NCI-H2196 treated with DMSO at 0.1 percent for 48 hours (cell line): ENCODE data around the gene DPP6.

Source experiments
- DNase-seq: peaks from one replicate; lab custom pipeline; 2025; ENCODE audit not compliant: unreplicated experiment; lab: John Stamatoyannopoulos, UW

The DPP6 gene

DNA sequence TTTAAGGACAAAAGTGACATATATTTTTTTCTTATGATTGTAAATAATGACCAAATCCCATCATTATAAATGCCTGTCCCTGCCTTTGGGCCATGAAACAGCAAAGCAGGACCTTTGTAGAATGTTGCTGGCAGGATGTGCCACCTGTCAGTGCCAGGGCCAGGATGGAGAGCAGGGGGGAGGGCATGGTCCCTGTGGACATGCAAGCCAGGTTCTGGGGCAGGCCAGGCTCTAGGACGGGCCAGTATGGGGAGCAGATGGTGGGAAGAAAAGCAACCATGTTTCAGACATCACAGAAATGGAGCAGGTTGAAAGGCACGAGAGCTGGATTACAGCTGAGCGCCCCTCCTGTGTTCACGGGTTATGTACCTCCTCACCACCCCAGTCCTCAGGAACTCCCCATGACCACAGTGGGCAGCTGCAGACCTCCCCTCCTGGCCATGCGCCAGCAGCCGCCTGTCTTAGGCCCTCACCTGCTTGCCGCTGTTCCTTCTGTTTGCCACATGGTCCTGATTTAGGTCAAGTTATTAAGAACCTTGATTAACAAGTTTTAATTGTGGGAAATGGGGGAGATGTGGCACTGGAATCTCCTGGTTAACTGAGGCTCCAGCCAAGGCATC is 740.3 kb downstream of the DPP6 start:
- DNase-seq = no peak

DNA sequence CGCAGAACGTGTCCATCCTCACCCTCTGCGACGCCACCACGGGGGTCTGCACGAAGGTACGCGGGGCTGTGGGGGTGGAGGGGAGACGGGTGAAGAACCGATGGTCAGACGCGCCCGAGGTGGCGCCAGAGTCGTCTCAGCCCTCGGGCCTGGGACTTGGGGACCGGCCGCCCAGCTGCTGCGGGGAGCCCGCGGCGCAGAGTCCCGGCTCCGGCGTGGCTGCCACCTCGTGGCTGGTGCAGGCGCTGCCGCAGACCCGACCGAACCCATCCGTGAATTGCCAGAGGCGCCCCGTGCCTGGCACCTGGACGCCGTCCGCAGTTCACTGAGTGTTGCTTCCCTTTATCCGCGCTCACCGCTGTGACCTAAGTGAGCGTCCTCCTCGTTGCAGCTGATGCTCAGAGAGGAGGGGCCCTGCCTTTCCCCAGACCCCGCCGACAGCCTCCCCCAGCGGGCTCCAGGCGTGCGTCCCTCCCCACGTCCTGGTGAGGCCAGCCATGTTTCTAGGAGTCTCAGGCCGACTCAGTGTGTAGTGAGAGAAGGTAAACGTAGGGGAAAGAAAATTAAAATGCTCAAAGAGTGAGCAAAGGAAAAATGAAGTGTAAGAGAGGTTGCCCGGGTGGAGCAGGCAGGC is 742.1 kb downstream of the DPP6 start:
- DNase-seq = no peak

DNA sequence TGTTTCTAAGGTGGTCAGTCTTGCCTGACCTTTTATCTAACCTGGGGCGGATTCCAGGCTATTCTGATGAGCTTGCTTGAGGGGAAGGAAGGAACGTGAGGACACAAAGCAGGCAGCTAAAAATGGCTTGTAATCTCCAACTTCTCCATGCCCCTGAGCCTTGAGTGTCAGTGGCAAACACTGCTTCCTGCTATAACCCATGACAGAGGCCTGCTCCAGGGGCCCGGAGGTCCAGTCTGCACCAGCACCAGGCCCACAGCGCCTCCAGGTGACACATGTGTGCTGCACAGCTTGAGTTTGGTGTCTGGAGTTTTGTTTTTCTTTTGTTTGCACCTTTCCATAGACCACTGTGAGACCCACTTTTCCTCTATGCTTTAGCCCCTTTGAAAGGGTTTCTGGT is 742.8 kb downstream of the DPP6 start:
- no peak for DNase-seq

DNA sequence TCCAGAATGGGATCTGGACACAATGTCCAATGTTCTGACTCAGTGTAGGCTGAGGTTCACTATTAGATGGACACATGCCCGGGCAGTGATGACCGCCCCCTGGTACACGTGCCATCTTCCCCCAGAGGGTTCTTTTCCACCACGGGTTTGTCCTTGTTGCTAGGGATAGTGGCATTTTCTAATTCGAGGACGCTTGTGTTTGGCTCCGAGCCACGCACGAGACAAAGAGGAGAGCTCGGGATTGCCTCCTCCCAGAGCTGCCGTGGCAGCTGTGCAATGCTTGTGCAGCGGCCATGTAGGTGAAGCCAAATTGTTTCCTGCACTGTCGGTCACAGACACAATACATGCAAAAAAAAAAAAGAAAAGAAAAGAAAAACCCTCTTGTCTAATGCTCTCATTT is 743.2 kb downstream of the DPP6 start:
- DNase-seq = no peak

DNA sequence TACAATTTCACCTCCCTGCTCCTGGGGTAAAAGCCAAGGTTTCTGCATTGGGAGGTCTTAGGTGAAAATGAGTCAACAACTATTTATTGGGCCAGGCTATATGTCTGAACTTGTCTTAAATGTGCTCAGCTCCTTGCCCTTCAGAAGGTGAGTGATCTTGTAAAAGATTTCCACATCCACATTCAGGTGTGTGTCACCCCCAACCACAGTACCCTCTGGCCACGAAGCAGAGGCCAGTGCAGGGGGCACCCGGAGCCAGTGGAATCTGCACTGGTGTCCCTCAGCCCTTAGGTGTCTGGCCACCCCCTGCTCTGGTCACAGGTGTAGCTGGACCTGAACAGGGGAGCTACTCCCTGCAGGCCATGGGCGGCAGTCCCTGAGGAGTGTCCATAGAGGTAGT is 752.3 kb downstream of the DPP6 start:
- DNase-seq = no peak

DNA sequence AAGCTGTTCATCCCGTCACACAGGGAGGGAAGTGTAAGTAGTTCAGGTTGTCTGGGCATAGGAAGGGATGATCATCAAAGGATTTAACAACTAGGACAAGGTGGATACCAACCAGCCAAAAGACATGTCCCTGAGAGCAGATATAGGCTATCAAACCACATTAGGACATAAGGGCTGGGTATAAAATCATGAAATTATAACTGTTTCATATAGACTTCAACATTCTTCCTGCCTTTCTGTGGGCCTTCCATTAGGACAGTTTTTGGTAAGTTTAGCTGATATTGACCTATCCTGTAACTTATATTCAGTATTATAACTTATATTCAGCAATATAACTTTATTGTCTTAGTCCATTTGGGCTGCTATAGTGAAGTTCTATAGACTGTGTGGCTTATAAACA is 759.8 kb downstream of the DPP6 start:
- no peak for DNase-seq

DNA sequence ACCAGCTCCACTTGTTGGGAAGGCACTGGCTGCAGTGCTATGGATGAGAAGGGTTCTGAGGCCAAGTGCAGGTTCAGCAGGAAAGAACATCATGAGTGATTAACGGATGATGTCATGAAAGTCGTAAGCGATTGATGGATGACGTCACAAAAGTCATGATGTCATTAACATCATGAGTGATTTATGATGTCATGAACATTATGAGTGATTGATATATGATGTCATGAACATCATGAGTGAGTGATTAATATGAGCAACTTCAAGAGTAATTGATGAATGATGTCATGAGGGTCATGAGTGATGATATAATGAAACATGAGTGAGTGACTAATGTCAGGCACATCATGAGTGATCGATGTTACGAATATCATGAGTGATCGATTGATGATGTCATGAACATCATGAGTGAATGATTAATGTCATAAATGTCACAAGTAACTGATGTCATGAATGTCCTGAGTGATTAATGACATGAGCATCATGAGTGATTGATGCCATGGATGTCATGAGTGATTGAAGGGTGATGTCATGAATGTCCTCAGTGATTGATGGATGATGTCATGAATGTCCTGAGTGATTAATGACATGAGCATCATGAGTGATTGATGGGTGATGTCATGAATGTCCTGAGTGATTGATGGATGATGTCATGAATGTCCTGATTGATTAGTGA is 765.2 kb downstream of the DPP6 start:
- no peak for DNase-seq

DNA sequence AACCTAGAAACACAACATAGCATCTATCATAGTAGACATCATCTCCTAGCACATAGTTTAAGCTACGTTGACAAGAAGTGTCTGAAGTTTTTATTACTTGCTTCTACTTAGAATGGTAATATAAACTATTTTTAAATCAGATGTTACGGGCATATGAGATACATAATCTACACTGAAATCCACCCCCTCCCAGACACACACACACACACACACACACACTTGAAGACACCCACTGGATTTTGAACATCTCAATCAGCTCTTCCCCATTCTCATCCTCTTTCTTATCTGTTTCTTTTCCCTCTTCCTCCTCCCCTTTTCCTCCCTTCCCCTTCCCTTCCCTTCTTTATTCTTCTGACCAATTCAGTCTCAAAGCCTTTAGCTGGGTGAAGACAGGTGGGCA is 774.8 kb downstream of the DPP6 start:
- DNase-seq = no peak

DNA sequence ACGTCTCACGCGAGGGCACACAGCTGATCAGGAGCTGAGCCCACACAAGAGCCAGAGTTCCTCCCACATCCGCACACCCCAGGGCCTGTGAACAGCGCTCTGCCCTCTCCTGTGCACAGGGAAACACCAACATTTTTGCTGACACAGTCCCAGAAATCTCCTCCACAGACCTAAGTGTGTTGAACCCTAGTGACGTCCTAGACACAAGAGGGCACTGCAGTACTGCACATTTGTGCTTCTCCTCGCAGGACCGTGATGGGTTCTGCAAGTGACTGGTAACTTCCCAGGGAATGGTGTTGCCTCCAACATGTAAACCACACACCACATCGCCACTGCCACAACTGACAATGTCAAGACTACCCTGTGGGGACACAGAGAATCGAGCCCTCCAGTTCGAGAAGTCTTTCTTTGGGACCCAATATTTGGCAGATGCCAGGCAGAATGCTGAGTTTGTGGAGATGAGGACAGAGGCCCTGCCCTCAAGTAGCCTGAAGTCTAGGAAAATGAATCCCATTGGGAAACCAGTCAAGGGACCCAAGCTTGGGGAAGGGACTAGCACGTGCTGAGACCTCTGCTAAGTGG is 780.5 kb downstream of the DPP6 start:
- DNase-seq = no peak

DNA sequence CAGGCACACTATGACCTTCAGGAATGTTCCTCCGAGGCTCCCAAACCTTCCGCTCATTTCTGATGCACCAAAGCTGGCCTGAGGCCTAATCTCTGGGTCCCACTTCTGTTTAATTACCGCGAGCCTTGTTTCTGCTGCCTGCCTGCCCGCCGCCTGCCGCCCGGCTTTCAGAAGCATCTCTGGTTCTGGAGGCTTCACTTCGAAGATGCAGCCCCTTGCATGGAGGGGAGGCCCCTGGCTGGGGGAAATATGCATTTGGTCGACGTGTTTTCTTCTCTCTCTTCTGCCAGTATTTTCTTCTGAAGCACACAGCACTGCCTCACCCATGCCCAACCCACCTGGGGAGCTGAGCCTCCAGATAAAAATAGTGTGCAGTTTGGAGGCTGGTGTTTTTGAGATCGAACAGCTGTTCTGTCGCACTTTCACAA is 783.8 kb downstream of the DPP6 start:
- no peak for DNase-seq

DNA sequence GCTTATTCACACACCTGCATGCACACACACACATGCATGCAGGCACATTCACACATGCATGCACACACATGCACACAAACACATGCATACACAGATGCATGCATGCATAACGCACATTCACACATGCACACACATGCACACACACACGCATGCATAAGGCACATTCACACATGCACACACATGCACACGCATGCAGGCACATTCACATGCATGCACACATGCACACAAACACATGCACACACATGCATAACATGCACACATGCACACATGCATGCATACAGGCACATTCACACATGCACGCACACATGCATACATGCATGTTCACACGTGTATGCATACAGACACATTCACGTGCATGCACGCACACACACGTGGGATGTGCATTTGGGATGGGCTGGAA is 784.9 kb downstream of the DPP6 start:
- no peak for DNase-seq

DNA sequence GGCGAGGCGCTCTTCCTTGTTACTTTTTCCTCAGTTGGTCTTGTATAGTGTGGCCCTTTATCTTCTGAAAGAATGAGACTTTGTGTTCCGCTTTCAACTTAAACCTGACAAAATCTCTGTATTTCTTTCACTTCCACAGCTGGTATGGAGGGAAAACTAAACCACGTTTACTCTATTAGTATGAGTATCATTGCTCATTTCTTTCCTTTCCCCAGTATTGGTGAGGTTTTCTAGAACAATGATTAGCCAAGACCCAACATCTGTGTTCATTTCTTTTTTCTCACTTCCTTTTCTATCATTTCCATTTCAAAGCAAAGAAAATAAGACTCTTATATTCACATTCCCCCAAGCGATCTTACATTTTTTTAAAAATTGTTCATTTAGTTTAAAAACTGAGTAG is 785.4 kb downstream of the DPP6 start:
- no peak for DNase-seq

DNA sequence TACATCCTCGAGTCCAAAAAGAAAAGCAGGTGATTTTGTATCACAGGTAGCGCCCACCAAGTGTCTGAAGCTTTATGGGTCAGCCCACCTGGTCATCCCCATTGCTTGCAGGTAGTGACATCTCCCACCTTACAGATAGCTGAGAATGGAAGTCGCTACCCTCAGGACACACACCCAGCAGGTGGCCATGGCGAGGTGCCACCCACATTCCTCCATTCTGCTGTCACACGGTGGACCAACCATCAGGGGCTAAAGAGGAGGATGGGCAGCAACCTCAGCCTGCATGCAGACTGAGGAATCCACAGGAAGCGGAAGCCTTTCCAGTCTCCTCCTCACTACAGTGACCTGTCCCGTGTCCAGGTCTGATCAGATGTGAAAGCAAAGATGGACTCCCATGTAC is 787.9 kb downstream of the DPP6 start:
- no peak for DNase-seq

DNA sequence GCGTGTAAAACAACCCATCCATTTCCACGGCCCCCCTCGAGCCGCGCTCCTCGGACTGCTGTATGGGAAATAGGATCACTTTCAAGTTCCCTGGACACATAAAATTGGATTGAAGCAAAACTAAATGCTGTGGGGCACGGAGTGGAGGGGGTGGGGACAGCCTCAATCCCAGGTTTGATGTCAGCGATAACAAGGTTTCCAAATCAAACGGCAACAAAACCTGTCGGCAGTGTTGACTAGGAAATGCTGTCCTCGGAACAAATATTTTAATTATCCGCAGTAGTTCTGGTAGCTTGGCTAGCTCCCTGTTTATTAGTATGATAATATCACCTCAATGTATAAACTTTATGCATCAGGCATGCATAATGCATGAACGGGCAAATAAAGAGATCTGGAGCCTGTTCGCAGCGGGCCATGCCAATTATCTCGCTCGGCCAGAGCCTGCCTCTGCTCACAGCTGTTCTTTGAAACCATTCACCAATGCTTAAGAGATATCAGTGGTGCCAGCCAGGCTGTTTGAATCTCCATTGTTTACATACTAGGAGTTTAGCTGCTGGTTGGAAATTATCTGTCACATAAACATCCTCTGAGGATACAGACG is 789.6 kb downstream of the DPP6 start:
- no peak for DNase-seq

DNA sequence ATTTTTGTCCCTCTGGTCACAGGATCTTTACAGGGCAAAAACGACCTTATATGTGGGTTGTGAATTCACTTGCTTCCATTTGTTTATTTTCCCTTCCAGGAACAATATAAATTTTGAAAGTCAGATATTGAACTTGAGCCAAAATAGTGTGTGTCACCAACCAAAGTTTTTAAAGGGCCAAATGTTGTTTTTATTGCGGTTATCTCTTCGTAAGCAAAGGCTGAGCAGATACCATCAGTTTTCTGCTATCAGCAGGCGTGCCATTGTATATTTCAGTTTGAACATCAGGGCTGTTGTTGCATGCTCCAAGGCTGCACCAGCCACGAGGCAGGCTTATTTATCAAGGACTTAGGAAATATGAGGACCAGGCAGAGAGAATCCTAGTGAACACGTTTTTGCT is 790.4 kb downstream of the DPP6 start:
- no peak for DNase-seq

DNA sequence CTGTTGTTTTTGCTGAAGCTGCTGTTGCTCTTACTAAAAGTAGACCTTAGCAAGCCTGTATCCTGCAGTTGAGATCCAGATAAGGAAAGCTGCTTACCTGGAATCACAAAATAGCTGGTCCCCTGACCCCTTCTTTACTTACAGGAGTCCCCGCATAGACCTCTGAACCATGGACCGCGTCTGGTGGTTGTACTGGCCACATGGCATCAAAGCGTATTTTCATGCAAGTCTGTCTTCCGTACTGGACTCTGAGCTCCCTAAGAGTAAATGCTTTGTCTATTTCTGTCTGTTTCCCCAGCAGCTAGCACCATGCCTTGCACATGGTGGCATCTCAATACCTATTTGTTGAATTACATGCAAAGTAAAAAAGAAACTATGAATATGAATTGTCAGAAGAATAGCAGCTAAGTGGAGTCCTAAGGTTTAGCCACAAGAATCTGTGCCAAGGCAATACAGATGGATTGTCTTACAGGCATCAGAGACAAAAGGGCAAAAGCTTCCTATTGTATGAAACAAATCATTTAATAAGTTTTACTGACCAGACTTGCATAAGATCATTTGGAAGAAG is 791.6 kb downstream of the DPP6 start:
- no peak for DNase-seq

DNA sequence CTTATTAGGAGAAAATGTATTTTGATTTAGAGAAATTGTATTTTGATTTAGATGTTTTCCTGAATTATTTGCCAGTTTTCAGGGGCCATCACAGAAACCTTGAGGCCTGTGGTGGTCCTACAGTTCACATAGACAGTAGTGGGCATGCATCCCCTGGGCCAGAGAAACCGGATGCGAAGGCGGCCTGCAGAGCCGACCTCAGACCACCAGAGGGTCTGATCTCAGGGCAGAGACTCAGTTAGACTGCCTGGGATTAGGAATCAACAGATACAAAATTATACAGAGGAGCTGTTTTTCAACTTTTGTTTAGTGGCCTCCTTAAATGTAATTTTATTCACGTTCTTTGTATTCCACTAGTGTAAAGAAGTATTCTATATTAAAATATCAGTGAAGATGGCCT is 792.3 kb downstream of the DPP6 start:
- DNase-seq = no peak

DNA sequence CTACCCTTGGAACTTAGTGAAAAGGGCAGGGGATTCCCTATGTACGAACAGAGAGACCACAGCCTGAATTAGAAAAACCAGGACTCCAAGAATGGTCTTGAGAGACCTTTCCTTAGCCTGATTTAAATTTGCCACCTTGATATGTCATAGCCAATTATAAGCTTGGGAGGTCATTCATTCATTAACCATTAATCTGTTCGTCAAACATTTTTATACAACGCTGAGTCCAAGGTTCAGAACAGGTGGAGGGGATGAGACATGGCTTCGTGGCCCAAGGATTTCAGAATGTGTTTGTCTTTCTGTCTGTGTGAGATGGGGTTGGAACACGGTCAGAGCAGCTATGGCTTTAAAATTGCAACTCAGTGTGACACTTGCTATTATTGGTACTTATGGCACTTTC is 792.8 kb downstream of the DPP6 start:
- DNase-seq = no peak

DNA sequence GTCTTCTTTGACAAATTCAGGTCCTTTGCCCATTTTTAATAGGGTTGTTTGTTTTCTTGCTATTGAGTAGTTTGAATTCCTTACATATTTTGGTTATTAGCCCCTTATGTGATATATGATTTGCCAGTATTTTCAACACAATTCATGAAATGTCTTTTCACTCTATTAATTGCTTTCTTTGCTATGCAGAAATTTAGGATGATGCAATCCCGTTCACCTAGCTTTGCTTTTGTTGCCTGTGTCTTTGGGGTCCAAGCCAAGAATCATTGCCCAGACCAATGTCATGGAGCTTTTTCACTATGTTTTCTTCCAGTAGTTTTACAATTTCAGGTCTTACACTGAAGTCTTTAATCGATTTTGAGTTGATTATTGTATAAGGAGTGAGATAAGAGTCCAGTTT is 796.3 kb downstream of the DPP6 start:
- DNase-seq = no peak

DNA sequence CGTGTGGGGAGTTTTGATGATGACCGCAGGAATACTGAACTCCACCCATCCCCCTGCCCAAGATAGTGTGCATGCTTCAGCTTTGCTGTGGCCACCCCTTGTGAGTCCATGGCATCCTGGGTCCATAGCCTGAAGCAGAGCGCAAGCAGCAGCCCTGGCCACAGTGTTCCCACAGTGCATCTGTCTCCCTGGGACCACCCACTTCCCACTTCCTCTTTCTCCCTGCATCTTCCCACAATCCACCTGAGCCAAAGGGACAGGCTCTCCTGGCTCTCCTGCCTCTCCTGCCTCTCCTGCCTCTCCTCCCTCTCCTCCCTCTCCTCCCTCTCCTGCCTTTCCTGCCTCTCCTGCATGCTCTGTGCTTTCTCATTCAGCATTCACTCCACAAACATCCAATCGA is 800.0 kb downstream of the DPP6 start:
- DNase-seq = no peak

DNA sequence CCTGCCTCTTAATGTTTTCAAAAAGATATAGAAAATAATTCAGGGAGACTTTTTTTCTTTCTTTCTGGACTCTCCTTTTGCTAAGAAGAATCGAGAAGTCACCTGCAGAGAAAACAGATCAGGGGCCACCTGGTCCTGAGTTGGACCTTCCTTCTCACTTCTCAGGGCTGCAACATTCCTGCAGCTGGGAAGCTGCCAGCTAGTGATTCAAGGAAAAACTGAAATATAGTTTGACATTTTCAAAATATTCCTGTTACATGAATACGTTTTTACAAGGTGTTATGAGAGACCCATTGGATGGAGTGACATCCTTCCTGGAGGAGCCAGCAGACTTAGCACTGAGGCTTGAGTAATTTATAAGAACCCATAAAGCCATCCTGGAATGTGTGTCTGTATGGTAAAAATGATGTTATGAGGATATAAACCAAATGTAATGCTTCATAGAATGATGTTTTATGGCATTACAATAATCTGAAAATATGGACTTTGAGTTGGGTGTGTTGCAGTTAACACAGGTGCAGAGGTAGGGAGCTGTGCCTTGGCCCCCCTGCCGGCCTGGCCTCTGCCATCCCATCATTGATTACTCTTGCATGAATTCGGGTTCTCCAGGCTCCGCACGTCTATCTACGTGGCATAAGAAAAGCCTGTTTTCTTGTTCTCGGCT is 801.0 kb downstream of the DPP6 start:
- DNase-seq = no peak
